ENCODE measurements around the gene ASAP3.
A peak's percentile ranks its signal among the peaks of the same experiment; 100 is the strongest.

ASAP3 gene

GRCh38 chr1:23448846-23449245 is 35.1 kb downstream of the ASAP3 start:
- no peak for DNase-seq

GRCh38 chr1:23446661-23447310 is 37.2 kb downstream of the ASAP3 start:
- no peak for DNase-seq

DNA sequence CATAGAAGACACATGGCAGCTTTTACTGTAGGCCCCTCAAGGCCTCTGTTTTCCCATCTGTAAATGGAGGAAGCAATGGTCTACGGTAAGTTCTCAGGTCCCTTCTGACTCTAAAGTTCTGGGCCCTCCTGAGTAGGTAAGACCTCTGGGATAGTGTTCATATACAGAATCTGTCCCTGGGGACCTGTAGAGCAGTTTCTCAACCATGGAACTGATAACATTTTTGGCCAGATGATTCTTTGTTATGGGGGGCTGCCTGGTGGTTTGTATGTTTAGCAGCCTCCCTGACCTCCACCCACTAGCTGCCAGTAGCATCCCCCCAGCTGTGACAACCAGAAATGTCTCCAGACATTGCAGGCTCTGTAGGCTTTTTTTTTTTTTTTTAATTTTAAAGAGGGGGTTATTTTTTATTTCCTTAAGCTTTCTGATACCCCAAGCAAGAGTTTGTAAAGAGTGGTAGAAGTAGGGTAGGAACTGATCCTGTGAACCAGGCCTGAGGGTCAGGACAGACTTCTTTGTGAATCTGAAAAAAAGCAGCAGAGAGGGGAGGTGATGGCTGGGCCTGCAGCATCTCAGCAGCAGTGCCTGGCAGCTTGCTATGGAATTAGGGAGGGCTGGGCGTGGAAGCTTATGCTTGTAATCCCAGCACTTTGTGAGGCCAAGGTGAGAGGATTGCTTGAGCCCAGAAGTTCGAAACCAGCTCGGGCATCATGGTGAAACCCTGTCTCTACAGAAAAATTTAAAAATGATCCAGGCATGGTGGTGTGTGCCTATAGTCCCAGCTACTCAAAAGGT is 39.2 kb downstream of the ASAP3 start:
- no peak for DNase-seq

GRCh38 chr1:23444104-23444533 is 39.9 kb downstream of the ASAP3 start:
- no peak for DNase-seq

- DNase-seq = no peak
These were observed 41.2 kb downstream of the ASAP3 start for GRCh38 chr1:23442751-23443150.

DNA sequence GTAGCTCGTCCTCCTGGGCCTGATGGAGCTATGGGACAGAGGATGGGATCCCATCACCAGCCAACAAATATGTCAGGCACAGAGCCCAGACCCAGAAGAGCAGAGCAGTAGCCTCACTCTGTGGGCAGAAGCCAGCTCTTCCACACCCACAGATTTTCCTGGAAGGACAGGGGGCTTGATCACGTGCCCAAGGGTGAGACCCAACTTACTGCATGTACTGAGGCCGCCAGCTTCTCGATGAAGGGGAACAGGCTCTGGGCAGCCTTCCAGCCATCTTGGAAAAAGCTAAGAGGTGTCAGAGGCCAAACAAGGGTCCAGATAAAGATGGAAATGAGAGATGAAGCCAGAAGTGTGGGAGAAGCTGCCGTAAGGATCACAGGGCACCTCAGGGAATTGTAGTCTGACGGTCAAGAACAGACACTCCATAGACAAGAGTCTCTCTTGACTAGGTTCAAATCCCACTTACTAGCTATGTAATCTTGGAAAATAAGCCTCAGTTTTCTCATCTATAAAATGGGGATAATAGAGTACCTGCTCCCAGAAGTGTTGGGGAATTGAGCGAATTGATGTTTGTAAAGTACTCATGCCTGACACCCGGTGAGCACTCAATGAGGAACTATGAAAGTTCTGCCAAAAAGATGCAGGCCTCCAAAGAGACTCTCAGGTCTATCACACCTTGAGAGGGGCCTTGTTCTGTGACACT is 42.4 kb downstream of the ASAP3 start:
- DNase-seq = no peak

- DNase-seq = no peak
These were observed 45.4 kb downstream of the ASAP3 start for GRCh38 chr1:23438545-23438944.

DNA sequence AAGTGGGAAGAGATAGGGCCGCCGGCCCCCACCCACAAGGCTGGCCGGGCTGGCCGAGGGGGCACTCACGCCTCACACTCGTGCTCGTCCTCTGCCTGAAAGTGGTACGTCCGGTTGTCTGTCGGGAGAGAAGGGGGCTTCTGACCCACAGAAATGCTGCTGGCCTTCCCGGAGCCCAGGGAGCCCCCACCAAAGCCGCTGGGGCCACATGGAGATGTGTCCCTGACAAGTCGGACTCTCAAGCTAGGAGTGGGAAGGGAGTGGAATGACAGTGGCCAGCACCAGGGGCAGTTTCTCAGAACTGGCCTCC is 46.7 kb downstream of the ASAP3 start:
- DNase-seq = no peak

DNA sequence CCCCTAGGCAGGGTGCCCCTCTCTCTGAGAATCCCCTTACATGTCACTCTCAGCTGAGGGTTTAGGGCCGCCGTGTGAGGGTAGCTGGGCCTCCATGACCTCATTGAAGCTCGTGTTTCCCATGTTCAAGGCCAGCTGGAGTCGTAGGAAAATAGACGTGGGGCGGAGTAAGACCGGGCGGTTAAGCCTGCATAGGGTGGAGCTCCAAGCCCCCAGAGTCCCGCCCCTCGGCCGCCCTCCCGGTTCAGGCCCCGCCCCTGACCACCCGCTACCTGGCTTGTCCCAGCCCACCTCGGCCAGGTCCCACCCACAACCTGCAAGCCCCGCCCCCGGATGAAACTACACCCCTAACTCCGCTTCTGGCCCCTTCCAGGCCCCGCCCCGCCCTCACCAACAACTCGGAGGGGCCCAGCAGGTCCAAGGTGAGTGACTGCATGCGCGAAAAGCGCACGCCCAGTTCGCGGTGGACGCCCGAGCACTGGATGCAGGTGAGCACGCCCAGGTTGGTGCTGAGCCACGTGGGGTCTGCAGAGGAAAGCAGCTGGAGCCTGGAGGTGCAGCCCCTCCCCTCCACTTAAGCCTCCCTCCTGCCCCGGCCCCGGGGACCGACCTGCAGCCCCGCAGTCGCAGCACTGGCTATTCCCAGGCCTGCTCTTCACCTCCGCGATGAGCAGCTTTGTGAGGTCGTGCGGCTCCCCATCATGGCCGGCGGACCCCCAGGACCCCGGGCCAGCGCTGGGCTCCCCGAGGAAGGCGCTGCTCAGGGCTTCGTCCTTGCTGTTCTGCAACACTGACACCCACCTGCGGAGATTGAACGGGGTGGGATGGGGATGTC is 47.2 kb downstream of the ASAP3 start:
- no peak for DNase-seq

- DNase-seq = no peak
These were observed 49.7 kb downstream of the ASAP3 start for GRCh38 chr1:23434260-23434775.

DNA sequence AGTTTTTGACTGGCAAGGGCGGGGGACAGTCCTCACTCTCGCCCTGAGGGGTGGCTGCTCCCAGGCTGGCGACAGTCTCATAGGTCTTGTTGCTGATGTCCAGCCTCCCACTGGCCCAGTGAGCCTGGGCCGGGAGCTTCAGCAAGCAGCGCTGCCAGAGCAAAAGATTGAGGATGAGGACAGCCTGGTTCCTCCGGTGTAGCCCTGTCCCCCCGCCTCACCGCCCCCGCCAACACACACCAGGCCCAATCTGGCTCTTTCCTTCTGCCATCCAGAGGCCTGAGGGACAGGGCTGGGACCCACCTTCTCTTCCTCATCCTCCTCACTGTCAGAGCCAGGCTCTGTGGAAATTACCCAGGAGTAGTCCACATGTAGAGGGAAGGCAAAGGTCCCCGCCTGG is 50.9 kb downstream of the ASAP3 start:
- no peak for DNase-seq

DNA sequence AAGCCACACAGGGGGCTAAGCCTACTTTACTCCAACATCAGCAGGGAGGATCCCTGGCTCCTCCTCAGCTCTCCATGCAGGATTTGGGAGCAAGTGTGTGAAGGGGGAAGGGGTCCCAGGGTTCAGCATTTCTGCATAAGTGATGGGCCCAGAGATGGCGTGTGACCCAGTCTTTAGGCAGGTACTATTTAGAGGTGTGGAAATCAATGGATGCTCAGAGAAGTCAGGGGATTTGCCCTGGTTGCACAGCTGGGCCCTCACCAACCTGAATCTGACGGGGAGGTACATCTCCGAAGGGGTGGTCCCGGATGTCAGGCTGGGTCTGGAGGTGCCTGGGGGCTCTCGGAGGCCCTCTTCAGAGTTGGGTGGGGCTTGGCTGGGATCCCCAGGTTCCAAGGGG is 52.5 kb downstream of the ASAP3 start:
- DNase-seq = no peak

GRCh38 chr1:23430803-23431202 is 53.2 kb downstream of the ASAP3 start:
- no peak for DNase-seq

- DNase-seq = no peak
These were observed 55.7 kb downstream of the ASAP3 start for GRCh38 chr1:23428136-23428905.

- DNase-seq = no peak
These were observed 56.4 kb downstream of the ASAP3 start for GRCh38 chr1:23427550-23427949.

- DNase-seq = no peak
These were observed 57.2 kb downstream of the ASAP3 start for GRCh38 chr1:23426828-23427227.

DNA sequence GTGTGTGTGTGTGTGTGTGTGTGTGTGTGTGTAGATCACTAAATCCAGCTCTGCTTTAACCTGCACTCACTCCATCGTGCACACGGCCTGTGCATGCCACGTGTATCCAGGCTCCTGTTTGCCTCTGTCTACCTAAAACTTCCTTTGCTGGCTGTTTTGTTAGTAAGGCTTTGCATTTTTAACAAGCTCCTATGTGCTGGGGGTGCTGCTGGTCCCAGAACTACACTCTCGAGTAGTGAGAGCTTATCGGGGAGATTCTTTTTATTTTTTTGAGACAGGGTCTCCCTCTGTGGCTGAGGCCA is 58.8 kb downstream of the ASAP3 start:
- DNase-seq = no peak

DNA sequence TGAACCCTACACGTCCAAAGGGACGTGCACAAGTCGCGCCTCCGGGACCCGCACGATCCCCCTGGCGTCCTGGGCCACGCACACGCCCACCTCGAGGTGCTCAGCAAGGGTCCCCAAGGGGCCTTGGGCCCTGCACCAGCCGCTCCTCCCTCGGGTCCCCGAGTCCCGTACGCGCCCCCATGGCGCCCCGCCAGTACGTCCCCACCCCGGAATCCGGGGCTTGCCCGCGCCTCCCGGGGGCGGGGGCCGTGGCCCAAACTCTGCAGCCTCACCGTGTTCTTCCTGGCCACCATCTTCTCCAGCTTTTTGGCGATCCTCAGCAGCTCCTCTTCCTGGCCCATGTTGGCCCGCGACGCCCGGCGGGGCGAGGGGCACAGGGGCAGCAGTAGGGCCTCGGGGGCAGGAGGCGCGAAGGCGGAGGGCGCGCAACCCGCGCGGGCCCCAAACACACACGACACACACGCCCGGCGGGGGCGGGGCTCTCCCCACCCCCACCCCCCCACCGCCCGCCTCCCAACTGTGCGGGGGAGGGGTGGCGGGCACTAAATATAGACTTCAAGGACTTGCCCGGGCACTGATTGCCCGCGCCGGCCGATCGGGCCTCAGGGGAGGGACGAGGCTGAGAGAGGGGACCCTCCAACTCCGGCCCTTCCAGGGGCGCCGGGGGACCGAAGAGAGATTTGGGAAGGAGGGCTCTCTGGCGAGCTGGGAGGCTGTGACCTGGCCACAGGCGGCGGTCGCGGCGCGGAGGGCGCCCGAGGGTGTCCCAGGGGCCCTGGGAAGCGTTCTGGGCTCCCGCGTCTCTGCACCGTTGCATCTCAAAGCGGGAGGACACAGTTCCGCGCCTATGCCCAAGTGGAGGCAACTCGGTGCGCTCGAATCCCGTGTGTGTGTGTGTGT is 59.4 kb downstream of the ASAP3 start, which contains the start of gene TCEA3:
Gene TCEA3 (minus strand): TSS at position 456 of the 900 bp plus-strand sequence. CDS start 115 bp downstream, at position 341.
- peak; percentile 71 for DNase-seq

DNA sequence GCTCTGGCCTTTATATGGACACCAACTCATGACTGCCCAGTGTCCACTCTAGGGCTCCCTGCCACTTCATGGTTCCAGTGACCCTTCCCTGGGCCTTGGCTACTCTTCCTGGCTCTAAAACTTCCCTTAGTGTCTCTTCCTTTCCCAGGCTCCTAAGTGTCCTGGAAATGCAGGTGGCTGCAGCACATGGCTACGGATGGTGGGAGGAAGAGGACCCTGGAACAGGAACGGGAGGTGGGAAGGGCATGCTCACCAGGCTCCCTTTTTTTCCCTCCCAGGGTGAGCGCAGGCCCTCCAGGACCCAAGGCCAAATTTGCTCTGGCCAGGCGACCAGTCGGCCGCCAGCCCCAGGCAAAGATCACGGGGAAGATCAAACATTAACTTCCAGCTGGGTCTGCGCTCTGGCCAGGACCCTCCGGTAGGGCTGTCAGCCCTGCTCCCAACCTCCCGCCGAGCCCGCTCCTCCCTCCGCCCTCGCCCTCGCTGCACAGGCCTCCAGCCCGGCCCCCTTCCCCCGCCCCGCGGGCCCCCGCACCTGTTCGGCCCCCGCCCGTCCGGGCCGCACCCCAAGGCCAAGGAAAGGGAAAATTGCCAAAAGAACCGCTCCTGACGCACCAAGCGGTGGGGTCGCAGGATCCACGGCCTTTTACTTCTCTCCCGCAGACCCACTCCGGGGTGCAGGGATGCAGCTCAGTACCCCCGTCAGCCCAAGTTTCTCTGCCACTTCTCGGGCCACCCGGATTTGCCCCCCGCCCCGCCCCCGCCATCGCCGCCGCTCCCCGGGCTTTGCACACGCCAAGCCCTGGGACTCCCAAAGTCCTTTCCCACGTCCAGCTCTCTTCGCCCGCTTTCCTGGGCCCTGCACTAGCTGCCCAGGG is 60.3 kb downstream of the ASAP3 start:
- peak; percentile 64 for DNase-seq

GRCh38 chr1:23422941-23423340 is 61.0 kb downstream of the ASAP3 start:
- no peak for DNase-seq

Measured in activated CD8-positive, alpha-beta memory T cell treated with anti-CD3 and anti-CD28 coated beads for 24 hours (primary cell).